BJ (cell line): ENCODE measurements around the gene SNRPD3. TPM values are rescaled to one million over a fixed set of nuclear protein-coding genes. Genes with fewer than 3 reads are reported as not detected.

ENCODE experiments used
- CTCF ChIA-PET: fragments of 350-600 bp; formaldehyde crosslinking; extraction: SDS; loops from one replicate; lab custom pipeline; 2021; ENCODE audit warnings: antibody characterized with exemption, inconsistent platforms; lab: Yijun Ruan, JAX
- POLR2A ChIA-PET: fragments of 300-600 bp; sonication (Branson Sonifier 250); formaldehyde crosslinking; extraction: SDS; loops from one replicate; lab custom pipeline; 2021; ENCODE audit warnings: antibody characterized with exemption; lab: Charles Lee
- DNase-seq: peaks from one replicate; pipeline ENCODE4 v3.0.0-alpha.2; 2011; ENCODE audit warnings: low read depth
- H3K27me3 ChIP-seq: 2 replicates; pipeline ENCODE4 v1.6.0; 2011; ENCODE audit warnings: low read length; ENCODE audit not compliant: control insufficient read depth, insufficient read depth
- H3K36me3 ChIP-seq: 2 replicates; pipeline ENCODE4 v1.5.1; 2011; ENCODE audit warnings: low read length; ENCODE audit not compliant: control insufficient read depth, insufficient read depth
- H3K4me3 ChIP-seq: 2 replicates; pipeline ENCODE4 v1.5.1; 2011; ENCODE audit warnings: low read depth, mild to moderate bottlenecking, control low read depth, low read length
- polyA plus RNA-seq: library from polyadenylated mRNA; depleted of rRNA; stranded (reverse); fragments of >200 nt; gene quantifications from 2 replicates; pipeline ENCODE4 v1.2.3, GENCODE V29; 2011
- TF ChIP-seq, protein P1 (sequence below): IDR thresholded peaks from 2 replicates; pipeline ENCODE4 v1.5.1; 2011; ENCODE audit warnings: low read depth, mild to moderate bottlenecking, control low read depth, inconsistent platforms, low read length, moderate library complexity; ENCODE audit not compliant: insufficient read depth

Gene SNRPD3
- polyA plus RNA-seq, 1 experiment: 168 TPM

DNA sequence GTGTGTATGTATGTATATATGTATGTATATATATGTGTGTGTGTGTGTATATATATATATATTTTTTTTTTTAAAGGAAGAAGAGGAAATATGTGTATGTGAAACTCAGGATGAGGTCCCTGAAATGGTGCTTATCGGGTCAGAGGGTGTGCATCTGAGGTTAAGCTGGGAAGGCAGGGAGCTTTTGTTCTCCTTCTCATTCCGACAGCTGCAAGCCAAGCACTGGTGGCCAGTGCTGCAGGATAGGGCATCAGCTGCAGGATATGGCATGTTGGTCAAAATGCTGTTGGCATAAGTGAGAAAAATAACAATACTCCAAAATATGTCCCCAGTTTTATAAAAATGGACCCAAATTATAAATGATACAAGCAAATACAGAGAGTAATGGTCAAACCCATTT, 7.4 kb downstream of the SNRPD3 start:
- TF ChIP-seq, protein P1, sequence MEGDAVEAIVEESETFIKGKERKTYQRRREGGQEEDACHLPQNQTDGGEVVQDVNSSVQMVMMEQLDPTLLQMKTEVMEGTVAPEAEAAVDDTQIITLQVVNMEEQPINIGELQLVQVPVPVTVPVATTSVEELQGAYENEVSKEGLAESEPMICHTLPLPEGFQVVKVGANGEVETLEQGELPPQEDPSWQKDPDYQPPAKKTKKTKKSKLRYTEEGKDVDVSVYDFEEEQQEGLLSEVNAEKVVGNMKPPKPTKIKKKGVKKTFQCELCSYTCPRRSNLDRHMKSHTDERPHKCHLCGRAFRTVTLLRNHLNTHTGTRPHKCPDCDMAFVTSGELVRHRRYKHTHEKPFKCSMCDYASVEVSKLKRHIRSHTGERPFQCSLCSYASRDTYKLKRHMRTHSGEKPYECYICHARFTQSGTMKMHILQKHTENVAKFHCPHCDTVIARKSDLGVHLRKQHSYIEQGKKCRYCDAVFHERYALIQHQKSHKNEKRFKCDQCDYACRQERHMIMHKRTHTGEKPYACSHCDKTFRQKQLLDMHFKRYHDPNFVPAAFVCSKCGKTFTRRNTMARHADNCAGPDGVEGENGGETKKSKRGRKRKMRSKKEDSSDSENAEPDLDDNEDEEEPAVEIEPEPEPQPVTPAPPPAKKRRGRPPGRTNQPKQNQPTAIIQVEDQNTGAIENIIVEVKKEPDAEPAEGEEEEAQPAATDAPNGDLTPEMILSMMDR: no peak
- ChIA-PET POLR2A (no interaction called here), CTCF (no interaction called here)
- H3K4me3 ChIP-seq: no peak overlapping the region
- DNase-seq: no peak
- H3K36me3 ChIP-seq: peaks cover 9% of the 10 kb centered on the region
- no peaks in the 10 kb centered on the region for H3K27me3 ChIP-seq

DNA sequence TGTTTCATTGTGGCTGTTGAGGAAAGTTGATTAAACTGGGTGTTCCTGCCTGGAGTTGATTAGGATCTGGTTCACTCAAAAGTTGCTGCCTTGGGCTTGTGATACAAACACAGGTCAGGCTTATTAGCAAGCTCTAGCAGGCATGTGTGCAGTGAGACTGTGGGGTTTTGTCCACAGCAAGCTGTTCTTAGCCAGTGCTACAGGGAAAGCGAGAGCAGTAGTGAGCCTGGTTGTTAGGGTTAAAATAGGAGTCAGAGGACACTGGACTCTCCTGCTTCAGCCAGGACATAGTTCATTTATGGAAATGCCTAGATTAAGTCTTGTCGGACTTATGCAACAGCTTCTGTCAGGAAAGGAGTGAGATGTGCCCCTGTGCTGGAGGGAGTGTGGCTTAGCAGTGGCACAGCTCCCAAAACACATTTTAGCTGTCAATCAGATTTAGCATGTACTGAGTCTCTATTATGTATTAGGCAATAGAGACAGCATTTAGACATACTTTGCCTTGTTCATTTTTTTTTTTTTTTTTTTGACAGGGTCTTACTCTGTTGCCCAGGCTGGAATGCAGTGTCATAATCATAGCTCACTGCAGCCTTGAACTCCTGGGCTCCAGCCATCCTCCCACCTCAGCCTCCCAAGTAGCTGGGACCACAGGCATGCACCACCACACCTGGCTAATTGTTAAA, 8.7 kb downstream of the SNRPD3 start:
- ChIA-PET POLR2A (interaction anchor here (0.5 kb wide), 1 partner anchor 39 kb away, joined by 9 read pairs; the partner anchor contains the start of gene GGT1), CTCF (no interaction called here)
- Histone ChIP-seq H3K4me3 (no peak overlapping the region), H3K36me3 (peaks cover 9% of the 10 kb centered on the region), H3K27me3 (no peaks in the 10 kb centered on the region)
- TF ChIP-seq, protein P1: no peak
- no peak for DNase-seq

DNA sequence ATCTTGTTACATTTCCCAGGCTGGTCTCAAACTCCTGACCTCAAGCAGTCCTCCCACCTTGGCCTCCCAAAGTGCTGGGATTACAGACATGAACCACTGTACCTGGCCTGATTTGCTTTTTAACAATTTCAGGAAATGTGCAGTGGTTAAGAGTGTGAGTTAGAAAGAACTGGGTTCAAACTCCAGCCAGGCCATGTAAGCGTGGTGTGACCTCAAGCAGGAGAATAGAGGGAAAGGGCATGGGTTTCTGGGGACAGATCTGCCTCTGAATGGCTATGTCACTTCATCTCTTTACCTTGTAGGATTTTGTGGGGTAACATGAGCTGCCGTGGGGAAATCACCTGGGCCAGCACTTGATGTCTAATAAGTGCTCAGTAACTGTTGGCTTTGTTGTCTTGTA, 9.3 kb downstream of the SNRPD3 start:
- ChIA-PET CTCF (no interaction called here), POLR2A (interaction anchor here (0.5 kb wide), 1 partner anchor 38 kb away, joined by 9 read pairs; the partner anchor contains the start of gene GGT1)
- no peaks in the 10 kb centered on the region for H3K27me3 ChIP-seq
- TF ChIP-seq, protein P1: no peak
- H3K4me3 ChIP-seq: no peak overlapping the region
- H3K36me3 ChIP-seq: peaks cover 12% of the 10 kb centered on the region
- DNase-seq: no peak

DNA sequence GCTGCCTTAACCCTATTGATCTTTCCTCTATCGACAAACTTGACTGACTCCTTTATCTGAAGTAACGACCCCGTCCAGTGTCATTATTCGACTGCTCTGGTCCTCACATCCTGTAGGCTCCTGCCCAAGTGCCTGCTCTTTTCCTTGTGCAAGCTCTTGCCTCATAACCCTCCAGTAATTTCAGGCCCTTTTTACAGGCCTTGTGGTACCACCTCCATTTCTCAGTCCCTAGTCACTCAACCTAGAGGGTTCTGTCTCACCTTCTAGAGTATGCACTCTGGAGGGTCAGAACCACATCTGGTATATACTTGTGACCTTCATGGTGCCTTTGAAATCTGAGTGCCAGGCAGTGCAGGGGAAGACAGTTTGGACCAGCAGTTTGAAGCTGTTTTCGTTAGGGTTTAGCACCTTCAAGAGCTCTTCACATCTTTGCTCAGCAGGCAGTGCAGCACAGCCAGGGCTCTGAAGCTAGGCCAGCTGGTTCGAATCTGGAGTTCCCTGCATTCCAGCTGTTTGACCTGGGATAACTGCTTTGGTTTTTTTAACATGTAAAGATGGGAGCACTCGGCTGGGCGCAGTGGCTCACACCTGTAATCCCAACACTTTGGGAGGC, 11.2 kb downstream of the SNRPD3 start:
- H3K27me3 ChIP-seq: no peaks in the 10 kb centered on the region
- H3K4me3 ChIP-seq: no peak overlapping the region
- TF ChIP-seq, protein P1: no peak
- peaks cover 13% of the 10 kb centered on the region for H3K36me3 ChIP-seq
- no peak for DNase-seq
- ChIA-PET CTCF (no interaction called here), POLR2A (no interaction called here)

DNA sequence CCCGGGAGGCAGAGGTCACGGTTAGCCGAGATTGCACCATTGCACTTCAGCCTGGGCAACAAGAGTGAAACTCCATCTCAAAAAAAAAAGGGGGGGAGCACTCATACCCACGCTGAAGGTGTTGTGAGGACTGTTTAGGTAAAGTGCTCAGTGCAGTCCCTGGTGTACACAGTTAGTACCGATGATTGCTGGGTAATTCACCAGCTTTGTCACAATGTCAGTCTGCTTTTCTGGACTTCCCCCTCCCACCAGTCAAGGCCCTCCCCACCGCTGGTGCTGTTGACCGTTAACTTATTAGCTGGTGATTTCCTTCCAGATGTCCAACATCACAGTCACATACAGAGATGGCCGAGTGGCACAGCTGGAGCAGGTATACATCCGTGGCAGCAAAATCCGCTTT, 11.9 kb downstream of the SNRPD3 start:
- peaks cover 17% of the 10 kb centered on the region for H3K36me3 ChIP-seq
- no peak overlapping the region for H3K4me3 ChIP-seq
- no peaks in the 10 kb centered on the region for H3K27me3 ChIP-seq
- TF ChIP-seq, protein P1: no peak
- CTCF ChIA-PET: no interaction called here
- DNase-seq: no peak
- POLR2A ChIA-PET: no interaction called here
